Measurements from ENCODE around the gene GRIN1. TPM values are rescaled to one million over a fixed set of nuclear protein-coding genes. Genes with fewer than 3 reads are reported as not detected.

Gene GRIN1
- total RNA-seq, 1 donor from 2014 or later, result 0.07 TPM

DNA sequence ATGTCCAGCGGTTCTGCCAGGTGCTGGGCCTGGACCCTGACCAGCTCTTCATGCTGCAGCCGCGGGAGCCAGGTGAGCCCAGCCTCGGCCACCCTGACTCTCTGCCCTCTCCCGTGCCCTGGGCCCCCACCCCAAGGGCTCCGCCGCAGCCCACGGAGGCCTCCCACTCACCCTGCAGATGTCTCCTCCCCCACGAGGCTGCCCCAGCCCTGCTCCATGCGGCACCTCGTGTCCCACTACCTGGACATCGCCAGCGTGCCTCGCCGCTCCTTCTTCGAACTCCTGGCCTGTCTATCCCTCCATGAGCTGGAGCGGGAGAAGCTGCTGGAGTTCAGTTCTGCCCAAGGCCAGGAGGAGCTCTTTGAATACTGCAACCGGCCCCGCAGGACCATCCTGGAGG is 75.7 kb downstream of the GRIN1 start:
- Mint-ChIP-seq H3K4me1 (ENCODE audit: low read depth) (no peaks in the 10 kb centered on the region), H3K27ac (no peak overlapping the region), H3K4me3 (ENCODE audit: low read depth) (no peak overlapping the region), H3K36me3 (ENCODE audit: low read depth) (peaks cover 3% of the 10 kb centered on the region), H3K27me3 (ENCODE audit: low read depth) (no peaks in the 10 kb centered on the region), H3K9me3 (no peaks in the 10 kb centered on the region)
- DNase-seq (ENCODE audit: low spot score), result no peak
- intact Hi-C loops (cut with micrococcal nuclease), result no loop called here

DNA sequence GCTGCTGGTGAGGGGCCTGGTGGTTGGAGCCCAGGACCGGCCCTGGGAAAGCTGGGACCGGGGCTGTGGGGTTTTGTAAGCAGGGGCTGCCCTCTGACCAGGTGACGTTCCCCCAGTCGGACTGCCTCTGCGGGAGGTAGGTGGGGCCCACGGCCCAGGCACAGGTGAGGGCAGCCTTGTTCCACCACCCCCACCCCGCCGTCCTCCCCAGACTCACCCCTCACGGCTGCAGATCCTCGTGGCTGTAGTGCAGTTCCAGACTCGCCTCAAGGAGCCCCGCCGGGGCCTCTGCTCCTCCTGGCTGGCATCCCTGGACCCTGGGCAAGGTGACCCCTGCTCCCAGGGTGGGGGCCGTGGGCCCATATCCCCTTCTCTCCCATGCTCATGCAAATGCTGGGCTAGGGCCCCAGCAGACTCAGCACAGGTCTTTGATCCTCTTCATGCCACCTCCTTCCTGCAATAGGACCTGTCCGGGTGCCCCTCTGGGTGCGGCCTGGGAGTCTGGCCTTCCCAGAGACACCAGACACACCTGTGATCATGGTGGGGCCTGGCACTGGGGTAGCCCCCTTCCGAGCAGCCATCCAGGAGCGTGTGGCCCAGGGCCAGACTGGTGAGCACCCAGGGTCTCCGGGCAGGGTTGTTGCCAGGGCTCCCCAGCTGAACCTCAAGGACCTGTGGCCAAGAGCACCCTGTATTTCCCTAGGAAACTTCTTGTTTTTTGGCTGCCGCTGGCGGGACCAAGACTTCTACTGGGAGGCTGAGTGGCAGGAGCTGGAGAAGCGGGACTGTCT is 76.4 kb downstream of the GRIN1 start:
- Mint-ChIP-seq H3K4me1 (ENCODE audit: low read depth) (no peaks in the 10 kb centered on the region), H3K9me3 (no peaks in the 10 kb centered on the region), H3K4me3 (ENCODE audit: low read depth) (no peak overlapping the region), H3K27ac (no peak overlapping the region), H3K27me3 (ENCODE audit: low read depth) (no peaks in the 10 kb centered on the region), H3K36me3 (ENCODE audit: low read depth) (peaks cover 3% of the 10 kb centered on the region)
- intact Hi-C loops (cut with micrococcal nuclease), result no loop called here
- DNase-seq (ENCODE audit: low spot score), result no peak

DNA sequence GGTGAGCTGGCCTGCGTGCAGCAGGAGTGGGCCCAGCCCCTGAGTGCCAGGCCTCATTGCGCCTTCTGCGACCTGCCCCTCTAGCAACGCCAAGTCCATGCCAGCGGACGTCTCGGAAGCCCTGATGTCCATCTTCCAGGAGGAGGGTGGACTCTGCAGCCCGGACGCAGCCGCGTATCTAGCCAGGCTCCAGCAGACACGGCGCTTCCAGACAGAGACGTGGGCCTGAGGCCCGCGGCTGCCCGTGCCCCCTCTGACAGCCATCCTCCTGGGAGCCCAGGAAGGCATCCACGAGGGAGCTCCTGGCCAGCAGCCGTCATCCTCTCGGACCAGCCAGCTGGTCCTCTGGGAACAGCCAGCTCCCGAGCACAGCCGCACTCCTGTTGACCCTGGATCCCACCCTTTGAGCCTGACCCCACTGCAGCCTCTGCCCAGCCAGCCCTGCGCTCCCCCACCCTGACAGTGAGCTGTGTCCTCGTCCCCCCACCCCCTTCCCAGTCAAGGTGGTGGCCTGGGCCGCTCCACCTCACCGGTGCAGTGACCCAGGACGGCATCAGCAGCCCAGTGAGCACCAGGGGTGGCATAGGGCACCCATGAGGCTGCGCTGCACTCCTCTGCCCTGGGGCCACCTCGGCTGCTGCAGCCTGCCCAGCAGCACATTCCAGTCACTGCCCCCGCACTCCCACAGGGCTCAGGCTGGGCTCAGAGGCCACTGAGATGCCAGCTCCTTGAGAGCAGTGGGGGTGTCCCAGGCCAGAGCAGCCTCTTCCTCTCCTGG is 77.4 kb downstream of the GRIN1 start:
- no peak overlapping the region for H3K27ac Mint-ChIP-seq
- intact Hi-C loops (cut with micrococcal nuclease), result no loop called here
- H3K4me3 Mint-ChIP-seq (ENCODE audit: low read depth), result no peak overlapping the region
- peaks cover 3% of the 10 kb centered on the region for H3K36me3 Mint-ChIP-seq (ENCODE audit: low read depth)
- H3K4me1 Mint-ChIP-seq (ENCODE audit: low read depth), result no peaks in the 10 kb centered on the region
- H3K9me3 Mint-ChIP-seq, result no peaks in the 10 kb centered on the region
- no peaks in the 10 kb centered on the region for H3K27me3 Mint-ChIP-seq (ENCODE audit: low read depth)
- no peak for DNase-seq (ENCODE audit: low spot score)

DNA sequence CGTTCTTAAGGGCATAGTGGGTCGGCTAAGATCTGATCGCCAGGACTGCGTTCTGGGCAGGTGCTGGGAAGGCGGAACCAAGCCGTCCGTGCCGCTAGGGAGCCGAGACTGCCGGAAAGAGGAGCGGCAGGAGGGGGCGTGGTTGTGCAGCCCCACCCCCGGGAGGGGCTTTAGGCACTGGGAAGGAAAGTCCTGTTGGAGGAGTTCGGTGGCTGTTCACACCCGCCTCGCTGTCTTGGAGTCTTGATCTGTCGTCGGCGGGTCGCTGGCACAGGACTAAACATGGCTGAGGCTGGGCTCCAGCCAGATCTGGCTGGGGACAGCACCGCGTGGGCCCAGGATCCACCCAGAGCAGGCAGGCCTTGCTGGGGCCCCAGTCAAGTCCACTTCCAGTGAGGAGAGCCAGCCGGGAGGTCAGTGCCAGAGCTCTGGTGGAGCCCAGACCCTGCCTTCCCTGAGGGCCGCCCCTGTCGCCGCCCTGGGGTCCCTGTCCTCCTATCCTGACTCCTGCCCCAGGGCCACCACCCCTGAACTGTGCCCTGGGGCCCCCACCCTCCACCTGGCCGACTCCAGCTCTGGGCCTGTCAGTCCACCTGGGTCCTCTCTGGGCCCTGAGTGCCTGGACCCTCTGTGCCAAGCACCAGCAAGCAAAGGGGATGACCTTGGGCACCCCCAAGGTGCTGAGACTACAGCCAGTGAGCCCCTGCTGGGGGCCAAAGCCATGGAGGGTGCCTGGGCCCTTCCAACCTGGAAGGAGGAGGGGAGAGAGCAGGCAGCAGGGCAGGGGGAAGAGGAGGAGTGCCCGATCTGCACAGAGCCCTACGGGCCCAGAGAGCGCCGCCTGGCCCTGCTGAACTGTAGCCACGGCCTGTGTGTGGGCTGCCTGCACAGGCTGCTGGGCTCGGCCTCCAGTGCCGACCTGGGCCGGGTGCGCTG is 78.6 kb downstream of the GRIN1 start:
- no peak overlapping the region for H3K27ac Mint-ChIP-seq
- H3K4me3 Mint-ChIP-seq (ENCODE audit: low read depth), result no peak overlapping the region
- peaks cover 3% of the 10 kb centered on the region for H3K36me3 Mint-ChIP-seq (ENCODE audit: low read depth)
- intact Hi-C loops (cut with micrococcal nuclease), result no loop called here
- DNase-seq (ENCODE audit: low spot score), result no peak
- no peaks in the 10 kb centered on the region for H3K9me3 Mint-ChIP-seq
- no peaks in the 10 kb centered on the region for H3K4me1 Mint-ChIP-seq (ENCODE audit: low read depth)
- H3K27me3 Mint-ChIP-seq (ENCODE audit: low read depth), result no peaks in the 10 kb centered on the region

DNA sequence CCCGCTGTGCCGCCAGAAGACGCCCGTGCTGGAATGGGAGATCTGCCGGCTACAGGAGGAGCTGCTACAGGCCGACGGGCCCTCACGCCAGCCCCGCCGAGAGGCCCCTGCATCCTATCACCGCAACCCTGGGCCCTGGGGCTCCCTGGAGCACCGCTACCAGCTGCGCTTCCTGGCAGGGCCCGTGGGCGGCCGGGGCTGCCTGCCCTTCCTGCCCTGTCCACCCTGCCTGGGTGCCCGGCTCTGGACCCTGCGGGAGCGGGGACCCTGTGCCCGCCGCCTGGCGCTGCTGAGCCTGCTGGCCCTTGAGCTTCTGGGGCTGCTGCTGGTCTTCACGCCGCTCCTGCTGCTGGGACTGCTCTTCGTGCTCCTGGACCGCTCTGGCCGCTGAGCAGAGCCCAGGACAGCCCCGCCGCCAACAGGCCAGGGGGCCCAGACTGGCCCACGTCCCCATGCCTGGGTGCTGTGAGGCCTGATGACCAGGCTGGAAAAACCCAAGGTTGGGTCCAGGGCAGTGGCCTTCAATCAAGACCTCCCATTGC is 79.3 kb downstream of the GRIN1 start:
- Mint-ChIP-seq H3K4me1 (ENCODE audit: low read depth) (peaks cover 2% of the 10 kb centered on the region), H3K36me3 (ENCODE audit: low read depth) (no peaks in the 10 kb centered on the region), H3K4me3 (ENCODE audit: low read depth) (no peak overlapping the region), H3K9me3 (no peaks in the 10 kb centered on the region), H3K27ac (no peak overlapping the region), H3K27me3 (ENCODE audit: low read depth) (no peaks in the 10 kb centered on the region)
- DNase-seq (ENCODE audit: low spot score), result no peak
- intact Hi-C loops (cut with micrococcal nuclease), result no loop called here

Other genes starting within 250 kb of the GRIN1 start
- gene FBXW5, start 194.4 kb upstream of the GRIN1 start, total RNA-seq, result 94.4 and 95.9 TPM in 2 replicates
- gene C8G, start 193.9 kb upstream of the GRIN1 start, total RNA-seq, result 0.76 and 0.89 TPM in 2 replicates
- gene LCN12, start 186.9 kb upstream of the GRIN1 start, total RNA-seq, result 2.0 and 2.1 TPM in 2 replicates
- gene PTGDS, start 161.7 kb upstream of the GRIN1 start, total RNA-seq, result not detected in 2 replicates
- not detected in 2 replicates for gene LCNL1, start 156.2 kb upstream of the GRIN1 start, total RNA-seq
- gene PAXX, start 146.7 kb upstream of the GRIN1 start, total RNA-seq, result 60.5 and 72.6 TPM in 2 replicates
- not detected in 2 replicates for gene CLIC3, start 142.6 kb upstream of the GRIN1 start, total RNA-seq
- 27.4 and 31.4 TPM in 2 replicates for gene ABCA2, start 110.9 kb upstream of the GRIN1 start, total RNA-seq
- gene FUT7, start 107.1 kb upstream of the GRIN1 start, total RNA-seq, result 0.21 TPM in 1 of 2 replicates, not detected in the other
- gene NPDC1, start 93.0 kb upstream of the GRIN1 start, total RNA-seq, result 32.7 and 36.0 TPM in 2 replicates
- gene ENTPD2, start 85.1 kb upstream of the GRIN1 start, total RNA-seq, result not detected in 2 replicates
- 26.5 and 27.1 TPM in 2 replicates for gene SAPCD2, start 68.6 kb upstream of the GRIN1 start, total RNA-seq
- 20.0 and 22.3 TPM in 2 replicates for gene UAP1L1, start 61.6 kb upstream of the GRIN1 start, total RNA-seq
- 47.5 and 52.2 TPM in 2 replicates for gene MAN1B1, start 52.2 kb upstream of the GRIN1 start, total RNA-seq
- gene DPP7, start 24.4 kb upstream of the GRIN1 start, total RNA-seq, result 318 and 321 TPM in 2 replicates
- gene LRRC26, start 30.9 kb downstream of the GRIN1 start, total RNA-seq, result 0.21 and 0.34 TPM in 2 replicates
- not detected in 2 replicates for gene TMEM210, start 32.9 kb downstream of the GRIN1 start, total RNA-seq
- 52.3 and 58.5 TPM in 2 replicates for gene ANAPC2, start 49.4 kb downstream of the GRIN1 start, total RNA-seq
- gene SSNA1, start 49.5 kb downstream of the GRIN1 start, total RNA-seq, result 91.6 and 91.8 TPM in 2 replicates
- 16.4 and 18.2 TPM in 2 replicates for gene TPRN, start 61.6 kb downstream of the GRIN1 start, total RNA-seq
- 34.9 and 35.0 TPM in 2 replicates for gene TMEM203, start 66.5 kb downstream of the GRIN1 start, total RNA-seq
- 38.2 and 40.2 TPM in 2 replicates for gene NDOR1, start 66.5 kb downstream of the GRIN1 start, total RNA-seq
- 9.5 and 10.1 TPM in 2 replicates for gene RNF208, start 83.1 kb downstream of the GRIN1 start, total RNA-seq
- gene CYSRT1, start 86.0 kb downstream of the GRIN1 start, total RNA-seq, result 0.41 and 0.50 TPM in 2 replicates
- not detected in 2 replicates for gene RNF224, start 88.3 kb downstream of the GRIN1 start, total RNA-seq
- not detected in 2 replicates for gene SLC34A3, start 91.7 kb downstream of the GRIN1 start, total RNA-seq
- gene TUBB4B, start 102.1 kb downstream of the GRIN1 start, total RNA-seq, result 357 and 361 TPM in 2 replicates
- gene STPG3, start 112.1 kb downstream of the GRIN1 start, total RNA-seq, result 0.48 TPM in 2 replicates
- gene NELFB, start 116.2 kb downstream of the GRIN1 start, total RNA-seq, result 71.4 and 72.6 TPM in 2 replicates
- gene TOR4A, start 138.6 kb downstream of the GRIN1 start, total RNA-seq, result 17.2 and 17.5 TPM in 2 replicates
- 9.3 and 11.2 TPM in 2 replicates for gene NRARP, start 163.1 kb downstream of the GRIN1 start, total RNA-seq